Urothelium cell line (cell line): Measurements from ENCODE around the gene MARVELD3.
"Not testable (repeated sequence)": the region's sequence is repeated elsewhere in the genome, so short reads cannot be mapped to it uniquely, and the experiment has no call there.

Experiments used
- DNase-seq: peaks from one replicate; pipeline ENCODE4 v3.0.0; 2011; ENCODE audit warnings: low spot score, mixed read lengths
- FAIRE-seq: peaks from 2 replicates; lab custom pipeline; 2011; peaks lifted over from hg19 to GRCh38; lab: Jason Lieb, UNC

MARVELD3 gene

GRCh38 chr16:71670537-71670936 lies 44.6 kb downstream of the MARVELD3 start:
- FAIRE-seq: no peak
- DNase-seq: no peak

DNA sequence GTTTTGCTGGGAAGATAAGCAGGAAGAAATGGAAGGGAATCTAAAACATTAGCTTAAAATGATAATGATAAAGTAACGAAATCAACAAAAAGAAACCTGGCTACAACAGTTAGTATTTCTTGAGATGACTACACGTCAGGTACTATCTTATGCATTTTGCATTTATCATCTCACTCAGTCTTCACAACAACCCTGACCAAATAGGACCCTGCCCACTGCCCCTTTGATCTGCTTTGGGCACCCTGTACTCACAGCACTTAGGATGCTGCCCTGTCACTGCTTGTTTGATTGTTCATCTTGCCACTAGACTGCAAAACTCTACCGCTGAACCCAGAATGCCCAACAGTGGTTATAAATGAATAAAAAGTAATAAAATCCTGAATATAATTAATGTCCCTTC lies 45.2 kb downstream of the MARVELD3 start:
- no peak for DNase-seq

GRCh38 chr16:71672125-71672524 lies 46.1 kb downstream of the MARVELD3 start:
- DNase-seq (no peak), FAIRE-seq (no peak)

More for the DNA sequence above, 45.2 kb downstream of the MARVELD3 start:
- no peak for FAIRE-seq

DNA sequence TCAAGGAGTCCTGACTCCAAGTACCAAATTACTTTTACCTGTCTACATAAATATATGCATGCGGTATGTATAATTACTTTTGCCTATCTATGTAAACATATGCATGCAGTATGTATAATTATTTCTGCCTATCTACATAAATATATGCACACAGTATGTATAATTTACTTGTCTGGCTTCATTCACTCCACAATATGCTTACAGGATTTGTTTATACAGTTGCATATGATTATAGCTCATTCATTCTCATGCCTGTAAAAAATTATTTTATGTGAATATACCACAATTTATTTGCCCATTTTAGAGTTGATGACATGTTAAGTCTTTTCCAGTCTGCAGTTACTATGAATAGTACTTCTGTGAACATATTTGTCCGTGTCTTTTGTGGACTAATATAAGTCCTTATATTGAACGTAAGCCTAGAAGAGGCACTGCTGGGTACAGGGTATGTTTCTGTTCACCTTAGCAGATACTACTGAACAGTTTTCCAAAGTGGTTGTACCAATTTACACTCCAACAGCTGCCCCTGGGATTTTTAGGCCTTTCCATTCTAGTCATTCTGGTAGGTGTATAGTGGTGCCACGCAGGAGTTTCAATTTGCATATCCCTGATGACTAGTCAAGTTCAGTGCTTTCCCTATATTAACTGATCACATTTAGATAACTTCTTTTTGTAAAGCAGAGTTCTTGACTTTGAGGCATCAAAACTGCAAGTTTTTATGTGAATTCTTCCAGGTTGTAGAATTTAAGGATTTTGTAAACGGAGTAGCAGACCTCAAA lies 47.0 kb downstream of the MARVELD3 start:
- DNase-seq (no peak), FAIRE-seq (no peak)

- FAIRE-seq: no peak
Observed at GRCh38 chr16:71673582-71673973, 47.6 kb downstream of the MARVELD3 start.

DNA sequence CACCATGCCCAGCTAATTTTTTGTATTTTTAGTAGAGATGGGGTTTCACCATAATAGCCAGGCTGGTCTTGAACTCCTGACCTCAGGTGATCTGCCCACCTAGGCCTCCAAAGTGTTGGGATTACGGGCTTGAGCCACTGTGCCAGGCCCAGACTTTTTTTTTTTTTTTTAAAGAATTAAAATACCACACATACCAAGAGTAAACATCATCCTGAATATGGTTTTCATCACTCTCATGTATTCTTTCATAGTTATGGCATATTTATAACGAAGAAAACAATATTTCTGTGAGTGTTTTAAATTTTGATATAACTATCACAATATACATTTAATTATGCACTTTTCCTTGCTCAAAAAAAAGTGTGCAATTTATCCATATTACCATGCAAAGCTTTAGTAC lies 48.2 kb downstream of the MARVELD3 start:
- FAIRE-seq: no peak
- DNase-seq: no peak

More at GRCh38 chr16:71673582-71673973, 47.6 kb downstream of the MARVELD3 start:
- no peak for DNase-seq

DNA sequence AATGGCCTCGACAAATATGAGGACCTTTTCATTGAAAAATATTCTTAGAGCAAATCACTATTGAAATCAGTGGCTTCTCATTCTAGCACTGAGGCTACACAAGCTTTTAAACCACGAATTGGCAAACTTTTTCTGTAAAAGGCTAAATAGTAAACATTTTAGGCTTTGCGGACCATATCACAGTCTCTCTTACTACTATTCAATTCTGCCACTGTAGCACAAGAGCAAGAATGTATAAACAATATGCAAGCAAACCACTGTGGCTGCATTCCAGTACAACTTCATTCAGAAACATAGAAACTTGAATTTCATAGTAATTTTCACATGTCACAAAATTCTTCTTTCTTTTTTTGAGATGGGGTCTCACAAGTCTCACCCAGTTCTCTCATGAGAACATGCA lies 49.4 kb downstream of the MARVELD3 start:
- DNase-seq (no peak), FAIRE-seq (no peak)

- DNase-seq (no peak), FAIRE-seq (no peak)
Observed at GRCh38 chr16:71676236-71676635, 50.3 kb downstream of the MARVELD3 start.

DNA sequence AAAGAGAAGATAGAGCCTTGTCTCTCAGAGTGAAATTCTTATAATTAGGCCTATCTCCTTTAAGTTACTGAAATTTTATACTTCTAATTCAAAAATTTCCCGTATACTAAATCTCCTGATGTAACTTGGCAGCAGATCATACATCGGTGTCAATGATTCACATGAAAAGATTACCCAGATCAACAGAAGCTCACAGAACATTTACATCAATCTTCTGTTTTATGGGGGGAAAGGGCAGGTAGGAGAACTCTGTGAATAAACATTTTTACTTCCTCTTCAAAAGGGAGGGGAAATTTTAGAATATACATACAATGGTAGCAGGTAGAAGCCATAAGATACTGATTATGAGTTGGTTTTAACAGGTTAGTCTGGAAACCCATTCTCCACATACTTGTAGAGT lies 55.4 kb downstream of the MARVELD3 start:
- no peak for FAIRE-seq
- no peak for DNase-seq

GRCh38 chr16:71684280-71684679 lies 58.3 kb downstream of the MARVELD3 start:
- not testable (repeated sequence) for FAIRE-seq, DNase-seq
